ENCODE data around the gene STC2.

GRCh38 chr5:173371400-173371799 lies 43.2 kb upstream of the STC2 start:
- TF ChIP-seq CTCF (conservative IDR thresholded peaks at IDR 0.05; ENCODE audit: low read depth, low read length) (no peak), RAD21 (IDR thresholded peaks at IDR 0.05; ENCODE audit: low read length) (no peak)

Data from IMR-90 (cell line).